ENCODE data around the gene FAT1. TPM values are rescaled to one million over a fixed set of nuclear protein-coding genes. Genes with fewer than 3 reads are reported as not detected.

Gene FAT1
- total RNA-seq, 6 experiments from 2014 or later: 32.9 to 173 (median 69.7) TPM

DNA sequence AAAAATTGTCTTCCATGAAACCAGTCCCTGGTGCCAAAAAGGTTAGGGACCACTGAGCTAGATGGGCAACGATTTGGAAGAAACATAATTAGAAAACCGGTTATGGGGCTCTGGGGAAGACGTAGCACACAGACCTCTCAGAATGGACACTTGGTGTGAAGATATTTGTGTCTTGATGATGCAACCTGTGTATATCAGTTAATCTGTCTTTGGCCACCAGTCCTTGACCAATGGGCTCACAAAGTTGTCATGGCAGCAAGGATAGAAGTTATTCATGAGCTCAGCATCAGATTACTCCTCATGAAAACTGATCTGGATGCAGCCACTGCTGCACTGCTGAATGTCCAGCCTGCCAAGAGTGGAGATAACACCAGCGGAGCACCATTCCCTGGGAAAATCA lies 181.9 kb downstream of the FAT1 start:
- no peaks in the 10 kb centered on the region for H3K36me3 ChIP-seq
- WGBS (ENCODE audit: insufficient coverage, low coverage, low lambda C conversion rate, missing lambda C conversion rate): 60% methylated on average over 4 of the region's 4 CpGs
- no peak overlapping the region for H3K4me3 ChIP-seq
- intact Hi-C loops (cut with DNase I): no loop called here
- no peak for DNase-seq
- no peak for ATAC-seq
- no peaks in the 10 kb centered on the region for H3K27me3 ChIP-seq
- TF ChIP-seq, protein P1, sequence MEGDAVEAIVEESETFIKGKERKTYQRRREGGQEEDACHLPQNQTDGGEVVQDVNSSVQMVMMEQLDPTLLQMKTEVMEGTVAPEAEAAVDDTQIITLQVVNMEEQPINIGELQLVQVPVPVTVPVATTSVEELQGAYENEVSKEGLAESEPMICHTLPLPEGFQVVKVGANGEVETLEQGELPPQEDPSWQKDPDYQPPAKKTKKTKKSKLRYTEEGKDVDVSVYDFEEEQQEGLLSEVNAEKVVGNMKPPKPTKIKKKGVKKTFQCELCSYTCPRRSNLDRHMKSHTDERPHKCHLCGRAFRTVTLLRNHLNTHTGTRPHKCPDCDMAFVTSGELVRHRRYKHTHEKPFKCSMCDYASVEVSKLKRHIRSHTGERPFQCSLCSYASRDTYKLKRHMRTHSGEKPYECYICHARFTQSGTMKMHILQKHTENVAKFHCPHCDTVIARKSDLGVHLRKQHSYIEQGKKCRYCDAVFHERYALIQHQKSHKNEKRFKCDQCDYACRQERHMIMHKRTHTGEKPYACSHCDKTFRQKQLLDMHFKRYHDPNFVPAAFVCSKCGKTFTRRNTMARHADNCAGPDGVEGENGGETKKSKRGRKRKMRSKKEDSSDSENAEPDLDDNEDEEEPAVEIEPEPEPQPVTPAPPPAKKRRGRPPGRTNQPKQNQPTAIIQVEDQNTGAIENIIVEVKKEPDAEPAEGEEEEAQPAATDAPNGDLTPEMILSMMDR (IDR thresholded peaks at IDR 0.05): no peak
- TF ChIP-seq POLR2A (IDR thresholded peaks at IDR 0.05): no peak
- no peaks in the 10 kb centered on the region for H3K4me1 ChIP-seq
- H3K27ac ChIP-seq: no peak overlapping the region
- no peaks in the 10 kb centered on the region for H3K9me3 ChIP-seq

DNA sequence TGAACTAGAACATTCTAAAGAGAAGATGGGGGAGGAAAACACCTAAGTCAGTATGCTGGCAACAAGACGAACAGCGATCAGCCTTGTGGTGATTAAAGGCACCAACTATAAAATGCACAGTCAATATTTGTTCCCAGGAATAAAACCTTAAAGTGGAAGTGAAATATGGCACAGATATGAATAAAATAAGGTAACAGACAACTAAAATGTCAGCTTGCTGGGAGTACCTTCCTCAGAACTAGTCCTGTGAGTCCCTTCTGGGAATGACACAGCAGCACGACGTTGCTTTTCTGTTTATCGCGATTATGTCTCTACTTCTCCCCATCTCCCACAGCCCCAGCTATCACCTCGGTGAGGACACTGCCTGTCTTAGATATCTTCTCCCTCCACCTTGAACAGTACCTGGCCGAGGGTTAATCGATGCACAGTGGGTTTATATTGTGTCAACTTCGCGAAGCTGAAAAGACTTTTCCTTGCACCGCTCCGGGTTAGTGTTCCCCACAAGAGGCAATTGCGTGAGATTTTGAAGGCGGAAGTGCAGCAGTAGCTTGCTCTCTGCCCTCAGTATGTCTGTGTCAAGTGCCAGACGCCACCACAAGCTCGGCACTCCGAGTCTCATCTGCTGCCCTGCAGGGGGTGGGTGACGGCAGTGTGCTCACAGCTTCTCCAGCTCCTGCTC lies 185.7 kb downstream of the FAT1 start:
- intact Hi-C loops (cut with DNase I): no loop called here
- no peak overlapping the region for H3K27ac ChIP-seq
- DNase-seq (no peak), ATAC-seq (no peak)
- 64% methylated on average over 15 of the region's 19 CpGs for WGBS (ENCODE audit: insufficient coverage, low coverage, low lambda C conversion rate, missing lambda C conversion rate)
- no peaks in the 10 kb centered on the region for H3K36me3 ChIP-seq
- H3K4me1 ChIP-seq: no peaks in the 10 kb centered on the region
- H3K27me3 ChIP-seq: no peaks in the 10 kb centered on the region
- H3K4me3 ChIP-seq: no peak overlapping the region
- no peaks in the 10 kb centered on the region for H3K9me3 ChIP-seq
- no peak for TF ChIP-seq POLR2A (IDR thresholded peaks at IDR 0.05)
- TF ChIP-seq, protein P1 (IDR thresholded peaks at IDR 0.05): no peak

Other genes with a start within 250 kb of the FAT1 start
- gene MTNR1A, start 168.3 kb downstream of the FAT1 start, total RNA-seq: under 1 TPM in 1 of 6 experiments, not detected in 5; 0.18 TPM

Data from right lobe of liver (tissue), 6 donors.